Measurements from ENCODE around the gene KDM6B.
"Not testable (repeated sequence)": the region's sequence is repeated elsewhere in the genome, so short reads cannot be mapped to it uniquely, and the experiment has no call there.

KDM6B gene

GRCh38 chr17:7833795-7834541, at the start of gene KDM6B:
TSS of gene KDM6B (plus strand) at chr17:7834217. CDS start at chr17:7845555, 11,338 bp downstream.
- peak; percentile 95 for DNase-seq (ENCODE audit: low spot score)

GRCh38 chr17:7786866-7787265, 47.2 kb upstream of the KDM6B start:
- DNase-seq (ENCODE audit: low spot score): no peak

GRCh38 chr17:7789131-7789530, 44.9 kb upstream of the KDM6B start:
- DNase-seq (ENCODE audit: low spot score): no peak

GRCh38 chr17:7790150-7790549, 43.9 kb upstream of the KDM6B start:
- no peak for DNase-seq (ENCODE audit: low spot score)

GRCh38 chr17:7792611-7793010, 41.4 kb upstream of the KDM6B start:
- DNase-seq (ENCODE audit: low spot score): no peak

- no peak for DNase-seq (ENCODE audit: low spot score)
Measured at GRCh38 chr17:7794075-7794663, 39.8 kb upstream of the KDM6B start.

GRCh38 chr17:7797976-7798375, 36.0 kb upstream of the KDM6B start:
- no peak for DNase-seq (ENCODE audit: low spot score)

GRCh38 chr17:7798839-7799238, 35.2 kb upstream of the KDM6B start:
- no peak for DNase-seq (ENCODE audit: low spot score)

- DNase-seq (ENCODE audit: low spot score): no peak
Measured at GRCh38 chr17:7803981-7804380, 30.0 kb upstream of the KDM6B start.

- no peak for DNase-seq (ENCODE audit: low spot score)
Measured at GRCh38 chr17:7806587-7806986, 27.4 kb upstream of the KDM6B start.

GRCh38 chr17:7807206-7807605, 26.8 kb upstream of the KDM6B start:
- no peak for DNase-seq (ENCODE audit: low spot score)

GRCh38 chr17:7809086-7809790, 24.8 kb upstream of the KDM6B start:
- DNase-seq (ENCODE audit: low spot score): no peak

- DNase-seq (ENCODE audit: low spot score): not testable (repeated sequence)
Measured at GRCh38 chr17:7809791-7810343, 24.1 kb upstream of the KDM6B start.

GRCh38 chr17:7811251-7811650, 22.8 kb upstream of the KDM6B start:
- no peak for DNase-seq (ENCODE audit: low spot score)

GRCh38 chr17:7814969-7815368, 19.0 kb upstream of the KDM6B start:
- DNase-seq (ENCODE audit: low spot score): no peak

GRCh38 chr17:7816926-7817642, 16.9 kb upstream of the KDM6B start:
- no peak for DNase-seq (ENCODE audit: low spot score)

- DNase-seq (ENCODE audit: low spot score): no peak
Measured at GRCh38 chr17:7817643-7817964, 16.4 kb upstream of the KDM6B start.

- DNase-seq (ENCODE audit: low spot score): no peak
Measured at GRCh38 chr17:7818026-7818425, 16.0 kb upstream of the KDM6B start.

- DNase-seq (ENCODE audit: low spot score): no peak
Measured at GRCh38 chr17:7818746-7819645, 15.0 kb upstream of the KDM6B start.

- DNase-seq (ENCODE audit: low spot score): no peak
Measured at GRCh38 chr17:7820231-7820630, 13.8 kb upstream of the KDM6B start.

- DNase-seq (ENCODE audit: low spot score): no peak
Measured at GRCh38 chr17:7822126-7822525, 11.9 kb upstream of the KDM6B start.
